Small intestine (tissue), 7 donors: ENCODE data around the gene ZBTB18. TPM values are rescaled to one million over a fixed set of nuclear protein-coding genes. Genes with fewer than 3 reads are reported as not detected.

Experiments used
- DNase-seq, 2 donors: peaks; one replicate each; pipeline versions ENCODE4 v3.0.0 to v3.0.0-alpha.2; 2013
- FAIRE-seq: peaks from 2 replicates; lab custom pipeline; 2012; peaks lifted over from hg19 to GRCh38; lab: Jason Lieb, UNC
- H3K27ac ChIP-seq, 3 donors: one replicate each; pipeline ENCODE4 v1.5.1; 2013; ENCODE audit warnings: low read length in 2 of 3, mild to moderate bottlenecking in 2 of 3, control low read depth in 1 of 3, inconsistent platforms in 1 of 3, low read depth in 1 of 3, moderate library complexity in 1 of 3
- H3K27me3 ChIP-seq, 3 donors: one replicate each; pipeline ENCODE4 v1.6.1; 2013; ENCODE audit warnings: low read length in 3 of 3, inconsistent platforms in 1 of 3; ENCODE audit not compliant: control insufficient read depth in 3 of 3, insufficient read depth in 3 of 3
- H3K36me3 ChIP-seq, 3 donors: one replicate each; pipeline ENCODE4 v1.6.1; 2013; ENCODE audit warnings: low read length in 3 of 3, inconsistent platforms in 1 of 3, low read depth in 1 of 3, mild to moderate bottlenecking in 1 of 3, moderate library complexity in 1 of 3; ENCODE audit not compliant: control insufficient read depth in 3 of 3, insufficient read depth in 2 of 3
- H3K4me1 ChIP-seq, 3 donors: one replicate each; pipeline ENCODE4 v1.6.1; 2013; ENCODE audit warnings: low read length in 2 of 3, inconsistent platforms in 1 of 3, low read depth in 1 of 3, mild to moderate bottlenecking in 1 of 3, moderate library complexity in 1 of 3; ENCODE audit not compliant: control insufficient read depth in 3 of 3, insufficient read depth in 2 of 3
- H3K4me3 ChIP-seq, 3 donors: one replicate each; pipeline ENCODE4 v1.5.1; 2013; ENCODE audit warnings: low read length in 3 of 3, control low read depth in 1 of 3, inconsistent platforms in 1 of 3, low read depth in 1 of 3, mild to moderate bottlenecking in 1 of 3, moderate library complexity in 1 of 3
- H3K9me3 ChIP-seq, 2 donors: one replicate each; pipeline ENCODE4 v1.6.1; 2013; ENCODE audit warnings: low read depth in 1 of 2, low read length in 1 of 2; ENCODE audit not compliant: control insufficient read depth in 2 of 2, insufficient read depth in 1 of 2
- whole genome bisulfite sequencing, 3 donors: extraction: QIAGEN DNeasy Blood & Tissue Kit; methylation state at CpG; one replicate each; pipeline ENCODE4 v1.1.7; 2013; 5-methylcytosine and 5-hydroxymethylcytosine counted together
- polyA plus RNA-seq, 4 donors: library from polyadenylated mRNA; stranded (reverse) in 3 of 4; unstranded in 1 of 4; fragments of 200-250 nt in 3 of 4; fragments of 120-200 nt in 1 of 4; gene quantifications; one replicate each; pipeline versions ENCODE4 v1.2.1 to v1.2.3, GENCODE V29; 2013
- donor health status: healthy with polysubstance abuse.
- donor health status: control.
- donor health status: control.
- donor health status: Bipolar disorder and iron deficiency.
- donor health status: healthy.

ZBTB18 gene
- polyA plus RNA-seq, 4 donors, result 6.2 to 18.4 (median 12.7) TPM

- no peaks in the 10 kb centered on the region for H3K36me3 ChIP-seq
- H3K27ac ChIP-seq, result no peak overlapping the region
- H3K27me3 ChIP-seq, result no peaks in the 10 kb centered on the region
- no peak overlapping the region for H3K4me3 ChIP-seq
- FAIRE-seq (no peak), DNase-seq (no peak)
- 76 to 86% (median 85%) methylated on average over 17 of the region's 17 CpGs for WGBS, 3 donors
- no peaks in the 10 kb centered on the region for H3K9me3 ChIP-seq
- H3K4me1 ChIP-seq, result peaks cover 0 to 3% (median 0%) of the 10 kb centered on the region in 3 donors
These were observed 23.5 kb upstream of the ZBTB18 start for GRCh38 chr1:244027491-244028145.

GRCh38 chr1:244028701-244029100 lies 22.4 kb upstream of the ZBTB18 start:
- 78 to 83% (median 82%) methylated on average over 3 of the region's 3 CpGs for WGBS, 3 donors
- no peak for DNase-seq
- H3K27me3 ChIP-seq, result no peaks in the 10 kb centered on the region
- H3K4me3 ChIP-seq, result no peak overlapping the region
- no peak overlapping the region for H3K27ac ChIP-seq
- no peaks in the 10 kb centered on the region for H3K36me3 ChIP-seq
- peaks cover 0 to 3% (median 0%) of the 10 kb centered on the region in 3 donors for H3K4me1 ChIP-seq
- no peaks in the 10 kb centered on the region for H3K9me3 ChIP-seq
- no peak for FAIRE-seq

- Histone ChIP-seq H3K36me3 (no peaks in the 10 kb centered on the region), H3K9me3 (no peaks in the 10 kb centered on the region), H3K4me3 (no peak overlapping the region), H3K4me1 (no peaks in the 10 kb centered on the region), H3K27me3 (no peaks in the 10 kb centered on the region), H3K27ac (no peak overlapping the region)
- DNase-seq (no peak), FAIRE-seq (no peak)
- WGBS, 3 donors, result 70 to 77% (median 77%) methylated on average over 3 of the region's 3 CpGs
These were observed 22.0 kb upstream of the ZBTB18 start for GRCh38 chr1:244029124-244029523.

GRCh38 chr1:244030481-244031040 lies 20.5 kb upstream of the ZBTB18 start:
- no peaks in the 10 kb centered on the region for H3K4me1 ChIP-seq
- H3K36me3 ChIP-seq, result no peaks in the 10 kb centered on the region
- H3K27me3 ChIP-seq, result no peaks in the 10 kb centered on the region
- no peak for FAIRE-seq
- no peaks in the 10 kb centered on the region for H3K9me3 ChIP-seq
- H3K27ac ChIP-seq, result no peak overlapping the region
- WGBS, 3 donors, result 79 to 85% (median 83%) methylated on average over 13 of the region's 13 CpGs
- DNase-seq, result no peak
- H3K4me3 ChIP-seq, result no peak overlapping the region

GRCh38 chr1:244035358-244035757 lies 15.7 kb upstream of the ZBTB18 start:
- H3K9me3 ChIP-seq, result no peaks in the 10 kb centered on the region
- no peak for DNase-seq
- no peak for FAIRE-seq
- H3K36me3 ChIP-seq, result no peaks in the 10 kb centered on the region
- no peaks in the 10 kb centered on the region for H3K4me1 ChIP-seq
- 94 to 95% (median 95%) methylated on average over 11 of the region's 11 CpGs for WGBS, 3 donors
- H3K27me3 ChIP-seq, result no peaks in the 10 kb centered on the region
- no peak overlapping the region for H3K27ac ChIP-seq
- H3K4me3 ChIP-seq, result no peak overlapping the region

GRCh38 chr1:244037252-244037651 lies 13.8 kb upstream of the ZBTB18 start:
- DNase-seq (no peak), FAIRE-seq (no peak)
- H3K4me1 ChIP-seq, result no peaks in the 10 kb centered on the region
- H3K36me3 ChIP-seq, result no peaks in the 10 kb centered on the region
- H3K27me3 ChIP-seq, result no peaks in the 10 kb centered on the region
- WGBS, 3 donors, result 80 to 94% (median 90%) methylated on average over 9 of the region's 9 CpGs
- no peak overlapping the region for H3K27ac ChIP-seq
- H3K4me3 ChIP-seq, result no peak overlapping the region
- H3K9me3 ChIP-seq, result no peaks in the 10 kb centered on the region

GRCh38 chr1:244041466-244042120 lies 9.5 kb upstream of the ZBTB18 start:
- DNase-seq (no peak), FAIRE-seq (no peak)
- Histone ChIP-seq H3K4me3 (no peak overlapping the region), H3K27ac (no peak overlapping the region), H3K27me3 (no peaks in the 10 kb centered on the region), H3K36me3 (no peaks in the 10 kb centered on the region), H3K9me3 (no peaks in the 10 kb centered on the region), H3K4me1 (peaks cover 0 to 7% (median 0%) of the 10 kb centered on the region in 3 donors)
- 84 to 90% (median 89%) methylated on average over 4 of the region's 4 CpGs for WGBS, 3 donors

GRCh38 chr1:244042293-244042692 lies 8.8 kb upstream of the ZBTB18 start:
- FAIRE-seq, result no peak
- no peak for DNase-seq
- WGBS, 3 donors, result 82 to 97% (median 91%) methylated on average over 3 of the region's 3 CpGs
- H3K27ac ChIP-seq, result no peak overlapping the region
- no peaks in the 10 kb centered on the region for H3K36me3 ChIP-seq
- no peaks in the 10 kb centered on the region for H3K27me3 ChIP-seq
- no peak overlapping the region for H3K4me3 ChIP-seq
- peaks cover 0 to 7% (median 0%) of the 10 kb centered on the region in 3 donors for H3K4me1 ChIP-seq
- no peaks in the 10 kb centered on the region for H3K9me3 ChIP-seq
